ENCODE measurements around the gene PLEKHA1. TPM values are rescaled to one million over a fixed set of nuclear protein-coding genes. Genes with fewer than 3 reads are reported as not detected.

Gene PLEKHA1
- total RNA-seq, 2 donors from 2014 or later, result 22.3 to 46.8 TPM

DNA sequence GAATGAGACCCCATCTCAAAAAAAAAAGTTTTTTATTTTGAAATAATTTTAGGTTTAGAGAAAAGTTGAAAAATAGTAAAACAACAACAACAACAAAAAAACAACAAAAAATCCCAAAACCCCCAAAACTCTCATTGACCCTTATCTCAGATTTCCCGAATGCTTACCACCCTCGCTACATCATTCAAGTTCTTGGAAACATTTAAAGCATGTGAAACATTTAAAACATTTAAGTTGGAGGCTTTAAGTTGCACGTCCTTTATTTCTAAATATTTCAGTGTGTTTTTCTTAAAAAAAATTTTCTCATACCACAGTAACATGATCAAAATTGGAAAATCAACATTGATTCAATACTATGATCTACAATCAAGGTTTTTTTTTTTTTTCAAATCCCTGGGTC is 79.6 kb downstream of the PLEKHA1 start:
- TF ChIP-seq, protein P1, sequence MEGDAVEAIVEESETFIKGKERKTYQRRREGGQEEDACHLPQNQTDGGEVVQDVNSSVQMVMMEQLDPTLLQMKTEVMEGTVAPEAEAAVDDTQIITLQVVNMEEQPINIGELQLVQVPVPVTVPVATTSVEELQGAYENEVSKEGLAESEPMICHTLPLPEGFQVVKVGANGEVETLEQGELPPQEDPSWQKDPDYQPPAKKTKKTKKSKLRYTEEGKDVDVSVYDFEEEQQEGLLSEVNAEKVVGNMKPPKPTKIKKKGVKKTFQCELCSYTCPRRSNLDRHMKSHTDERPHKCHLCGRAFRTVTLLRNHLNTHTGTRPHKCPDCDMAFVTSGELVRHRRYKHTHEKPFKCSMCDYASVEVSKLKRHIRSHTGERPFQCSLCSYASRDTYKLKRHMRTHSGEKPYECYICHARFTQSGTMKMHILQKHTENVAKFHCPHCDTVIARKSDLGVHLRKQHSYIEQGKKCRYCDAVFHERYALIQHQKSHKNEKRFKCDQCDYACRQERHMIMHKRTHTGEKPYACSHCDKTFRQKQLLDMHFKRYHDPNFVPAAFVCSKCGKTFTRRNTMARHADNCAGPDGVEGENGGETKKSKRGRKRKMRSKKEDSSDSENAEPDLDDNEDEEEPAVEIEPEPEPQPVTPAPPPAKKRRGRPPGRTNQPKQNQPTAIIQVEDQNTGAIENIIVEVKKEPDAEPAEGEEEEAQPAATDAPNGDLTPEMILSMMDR (IDR thresholded peaks at IDR 0.05), result no peak
- DNase-seq (ENCODE audit: low spot score) (no peak), ATAC-seq (ENCODE audit: insufficient number of reproducible peaks, low FRiP score, low read depth) (no peak)
- H3K27ac ChIP-seq, result no peak overlapping the region
- no peaks in the 10 kb centered on the region for H3K27me3 ChIP-seq (replicated peaks; ENCODE audit: insufficient read depth)
- H3K9me3 ChIP-seq, result no peaks in the 10 kb centered on the region
- H3K4me1 ChIP-seq (ENCODE audit: control insufficient read depth in 1 of 2, low read depth in 2 of 2), result no peaks in the 10 kb centered on the region
- no peaks in the 10 kb centered on the region for H3K36me3 ChIP-seq
- H3K4me3 ChIP-seq, result no peak overlapping the region

DNA sequence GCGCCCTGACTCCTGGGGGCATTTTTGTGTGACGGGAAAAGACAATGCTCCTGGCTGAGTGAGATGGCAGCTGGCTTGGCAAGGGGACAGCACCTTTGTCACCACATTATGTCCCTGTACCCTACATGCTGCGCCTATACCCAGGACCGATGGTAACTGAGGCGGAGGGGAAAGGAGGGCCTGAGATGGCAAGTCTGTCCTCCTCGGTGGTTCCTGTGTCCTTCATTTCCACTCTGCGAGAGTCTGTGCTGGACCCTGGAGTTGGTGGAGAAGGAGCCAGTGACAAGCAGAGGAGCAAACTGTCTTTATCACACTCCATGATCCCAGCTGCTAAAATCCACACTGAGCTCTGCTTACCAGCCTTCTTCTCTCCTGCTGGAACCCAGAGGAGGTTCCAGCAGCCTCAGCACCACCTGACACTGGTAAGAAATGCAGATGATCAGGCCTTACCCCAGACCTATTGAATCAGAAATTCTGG is 80.1 kb downstream of the PLEKHA1 start, which contains the start of gene ARMS2:
ARMS2 (plus strand) TSS at position 51 of the 478 bp plus-strand sequence; CDS start at position 126, 75 bp downstream.
- no peaks in the 10 kb centered on the region for H3K27me3 ChIP-seq (replicated peaks; ENCODE audit: insufficient read depth)
- H3K4me3 ChIP-seq, result no peak within 1 kb of the TSS
- no peak for ATAC-seq (ENCODE audit: insufficient number of reproducible peaks, low FRiP score, low read depth)
- no peak within 1 kb of the TSS for H3K27ac ChIP-seq
- no peak for DNase-seq (ENCODE audit: low spot score)
- H3K36me3 ChIP-seq, result no peaks in the 10 kb centered on the region
- no peaks in the 10 kb centered on the region for H3K4me1 ChIP-seq (ENCODE audit: control insufficient read depth in 1 of 2, low read depth in 2 of 2)
- TF ChIP-seq, protein P1 (IDR thresholded peaks at IDR 0.05), result no peak
- no peaks in the 10 kb centered on the region for H3K9me3 ChIP-seq

DNA sequence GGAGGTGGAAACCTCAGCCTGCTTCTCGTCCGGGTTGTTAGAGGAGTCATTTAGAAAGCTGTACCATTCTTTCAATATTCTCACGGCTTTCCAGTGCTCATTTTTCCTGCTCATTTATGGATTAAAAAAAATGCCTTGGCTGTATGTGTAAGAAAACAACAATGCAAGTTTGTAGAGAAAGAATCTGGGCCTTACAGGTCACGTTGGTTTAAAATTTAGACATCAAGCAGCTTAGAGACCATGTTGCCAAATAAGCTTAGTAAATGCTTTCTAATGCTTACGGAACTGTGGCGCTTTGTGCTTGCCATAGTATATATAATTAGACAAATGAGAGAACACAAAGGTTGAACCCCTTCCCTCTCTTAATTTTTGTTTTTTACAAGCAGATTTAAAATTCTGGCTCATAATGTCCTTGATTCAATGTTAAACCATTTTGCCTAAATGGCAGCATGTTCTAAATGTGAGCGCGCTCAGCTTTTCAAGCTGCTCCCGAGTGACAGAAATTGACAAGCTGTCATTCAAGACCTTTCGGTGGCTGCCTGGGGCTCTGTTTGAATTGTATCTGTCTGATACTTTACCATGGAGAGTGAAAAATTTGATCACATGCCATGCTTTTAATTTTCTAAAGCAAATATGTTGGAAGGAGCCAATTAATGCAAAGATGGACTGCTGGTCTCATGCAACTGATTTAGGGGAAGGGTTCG is 81.0 kb downstream of the PLEKHA1 start:
- no peak overlapping the region for H3K27ac ChIP-seq
- no peaks in the 10 kb centered on the region for H3K27me3 ChIP-seq (replicated peaks; ENCODE audit: insufficient read depth)
- no peak overlapping the region for H3K4me3 ChIP-seq
- H3K36me3 ChIP-seq, result no peaks in the 10 kb centered on the region
- H3K9me3 ChIP-seq, result no peaks in the 10 kb centered on the region
- no peak for ATAC-seq (ENCODE audit: insufficient number of reproducible peaks, low FRiP score, low read depth)
- TF ChIP-seq, protein P1 (IDR thresholded peaks at IDR 0.05), result no peak
- peaks cover 0 to 5% of the 10 kb centered on the region in 2 donors for H3K4me1 ChIP-seq (ENCODE audit: control insufficient read depth in 1 of 2, low read depth in 2 of 2)
- no peak for DNase-seq (ENCODE audit: low spot score)

DNA sequence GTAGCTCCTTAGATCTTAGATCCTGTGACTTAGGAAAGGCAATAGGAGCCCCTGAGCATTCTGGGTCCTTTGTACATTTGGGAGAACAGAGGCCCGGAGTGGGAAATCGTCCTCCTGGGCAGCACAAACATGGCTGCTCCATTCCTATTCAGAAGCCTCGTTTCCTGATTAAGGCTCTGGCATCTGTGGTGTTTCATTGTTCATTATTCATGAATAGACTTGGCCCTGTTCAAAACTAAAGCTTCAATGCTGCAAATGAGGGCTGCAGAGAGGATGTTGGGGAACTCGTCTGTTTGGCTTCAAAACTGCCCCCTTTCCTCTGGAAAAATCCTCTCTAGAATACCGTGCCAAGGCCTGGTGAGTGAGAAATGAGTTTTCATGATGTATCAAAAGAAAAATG is 83.4 kb downstream of the PLEKHA1 start:
- TF ChIP-seq, protein P1 (IDR thresholded peaks at IDR 0.05), result no peak
- Histone ChIP-seq H3K4me3 (no peak overlapping the region), H3K27ac (no peak overlapping the region), H3K27me3 (replicated peaks; ENCODE audit: insufficient read depth) (no peaks in the 10 kb centered on the region), H3K36me3 (no peaks in the 10 kb centered on the region), H3K4me1 (ENCODE audit: control insufficient read depth in 1 of 2, low read depth in 2 of 2) (peaks cover 0 to 10% of the 10 kb centered on the region in 2 donors), H3K9me3 (no peaks in the 10 kb centered on the region)
- DNase-seq (ENCODE audit: low spot score) (no peak), ATAC-seq (ENCODE audit: insufficient number of reproducible peaks, low FRiP score, low read depth) (no peak)

DNA sequence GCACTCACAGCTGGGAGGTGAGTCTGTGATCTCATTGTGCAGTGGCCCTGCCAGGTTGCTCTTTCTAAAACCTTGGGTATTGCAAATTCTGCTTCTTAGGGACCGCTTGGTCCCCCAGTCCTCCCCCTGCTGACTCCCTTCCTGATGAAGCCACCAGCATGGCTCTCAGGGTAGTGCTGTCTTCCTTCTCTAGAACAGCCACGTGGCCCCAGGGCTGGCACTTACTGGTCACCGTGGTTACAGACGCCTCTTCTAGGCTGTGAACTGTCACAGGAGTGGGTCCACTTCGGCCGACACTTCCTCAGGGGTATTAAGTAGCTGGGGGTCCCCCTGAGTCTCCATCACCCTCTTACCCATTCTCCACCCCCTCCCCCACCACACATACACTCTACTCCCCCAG is 84.2 kb downstream of the PLEKHA1 start:
- no peaks in the 10 kb centered on the region for H3K36me3 ChIP-seq
- ATAC-seq (ENCODE audit: insufficient number of reproducible peaks, low FRiP score, low read depth), result no peak
- H3K4me1 ChIP-seq (ENCODE audit: control insufficient read depth in 1 of 2, low read depth in 2 of 2), result peaks cover 4 to 14% of the 10 kb centered on the region in 2 donors
- no peak overlapping the region for H3K27ac ChIP-seq
- TF ChIP-seq, protein P1 (IDR thresholded peaks at IDR 0.05), result no peak
- no peak overlapping the region for H3K4me3 ChIP-seq
- H3K27me3 ChIP-seq (replicated peaks; ENCODE audit: insufficient read depth), result no peaks in the 10 kb centered on the region
- H3K9me3 ChIP-seq, result no peaks in the 10 kb centered on the region
- DNase-seq (ENCODE audit: low spot score), result no peak
